COLO829 (cell line): ENCODE measurements around the gene COL26A1.
"Not testable (repeated sequence)": the region's sequence is repeated elsewhere in the genome, so short reads cannot be mapped to it uniquely, and the experiment has no call there.

Source experiments
- DNase-seq: peaks from one replicate; pipeline ENCODE4 v3.0.0; 2012; ENCODE audit warnings: low spot score

COL26A1 gene

GRCh38 chr7:101496017-101496416 lies 133.3 kb downstream of the COL26A1 start:
- DNase-seq: no peak

- DNase-seq: no peak
Measured at GRCh38 chr7:101501351-101501750, 138.7 kb downstream of the COL26A1 start.

GRCh38 chr7:101502466-101503098 lies 139.9 kb downstream of the COL26A1 start:
- no peak for DNase-seq

GRCh38 chr7:101505510-101505909 lies 142.8 kb downstream of the COL26A1 start:
- not testable (repeated sequence) for DNase-seq

GRCh38 chr7:101506531-101506930 lies 143.9 kb downstream of the COL26A1 start:
- no peak for DNase-seq

GRCh38 chr7:101507327-101507726 lies 144.7 kb downstream of the COL26A1 start:
- no peak for DNase-seq

GRCh38 chr7:101507791-101508252 lies 145.1 kb downstream of the COL26A1 start:
- peak; percentile 63 for DNase-seq

GRCh38 chr7:101510297-101510696 lies 147.6 kb downstream of the COL26A1 start:
- DNase-seq: no peak

GRCh38 chr7:101511965-101512364 lies 149.3 kb downstream of the COL26A1 start:
- no peak for DNase-seq

- no peak for DNase-seq
Measured at GRCh38 chr7:101516851-101517250, 154.2 kb downstream of the COL26A1 start.

- DNase-seq: no peak
Measured at GRCh38 chr7:101517304-101517703, 154.6 kb downstream of the COL26A1 start.

- DNase-seq: no peak
Measured at GRCh38 chr7:101518336-101518735, 155.7 kb downstream of the COL26A1 start.

- no peak for DNase-seq
Measured at GRCh38 chr7:101519324-101520023, 156.8 kb downstream of the COL26A1 start.

GRCh38 chr7:101521430-101521925 lies 158.8 kb downstream of the COL26A1 start:
- no peak for DNase-seq

GRCh38 chr7:101522021-101522420 lies 159.3 kb downstream of the COL26A1 start:
- no peak for DNase-seq

GRCh38 chr7:101527844-101528667 lies 165.4 kb downstream of the COL26A1 start:
- no peak for DNase-seq

- DNase-seq: no peak
Measured at GRCh38 chr7:101529560-101529959, 166.9 kb downstream of the COL26A1 start.

GRCh38 chr7:101531726-101532357 lies 169.2 kb downstream of the COL26A1 start:
- DNase-seq: no peak

- DNase-seq: no peak
Measured at GRCh38 chr7:101532400-101533102, 169.9 kb downstream of the COL26A1 start.

GRCh38 chr7:101533103-101533465 lies 170.4 kb downstream of the COL26A1 start:
- no peak for DNase-seq

GRCh38 chr7:101534015-101534803 lies 171.5 kb downstream of the COL26A1 start:
- no peak for DNase-seq
